K562 (cell line): ENCODE data around the gene DNAAF3. TPM values are rescaled to one million over a fixed set of nuclear protein-coding genes. Genes with fewer than 3 reads are reported as not detected.
A peak's percentile ranks its signal among the peaks of the same experiment; 100 is the strongest.

Source experiments
- BRCA1 ChIP-seq, 2 experiments: fragments of 450-650 bp in 1 of 2; sonication (generic) in 1 of 2; formaldehyde crosslinking in 1 of 2; IDR thresholded peaks; 2 replicates each; pipeline versions ENCODE4 v1.5.0 to v1.6.1; 2017 to 2020; ENCODE audit warnings: mild to moderate bottlenecking in 1 of 2, missing genetic modification reagents in 1 of 2
- CBX1 ChIP-seq: sonication (generic); IDR thresholded peaks from 2 replicates; pipeline ENCODE4 v1.6.1; 2016; ENCODE audit warnings: antibody characterized with exemption, low read depth, mild to moderate bottlenecking
- CBX2 ChIP-seq: fragments of 200-600 bp; sonication (generic); IDR thresholded peaks from one replicate; pipeline ENCODE4 v1.6.1; 2012; ENCODE audit warnings: mild to moderate bottlenecking, low read length, inconsistent platforms; ENCODE audit not compliant: insufficient read depth, poor library complexity, severe bottlenecking
- CGGBP1 ChIP-seq: fragments of 250-450 bp; sonication (Bioruptor Pico); IDR thresholded peaks from 2 replicates; pipeline ENCODE4 v1.9.0; 2021; ENCODE audit warnings: mild to moderate bottlenecking
- DNMT1 ChIP-seq: fragments of 450-650 bp; IDR thresholded peaks from 2 replicates; pipeline ENCODE4 v1.6.1; 2016; ENCODE audit warnings: antibody characterized with exemption, mild to moderate bottlenecking
- ESRRB ChIP-seq: fragments of 250-450 bp; sonication (Bioruptor Pico); IDR thresholded peaks from 2 replicates; pipeline ENCODE4 v1.5.0; 2020; ENCODE audit warnings: mild to moderate bottlenecking, moderate library complexity, borderline replicate concordance
- ETV1 ChIP-seq: fragments of 450-650 bp; conservative IDR thresholded peaks from 2 replicates; pipeline ENCODE4 v1.6.1; 2016; ENCODE audit warnings: missing genetic modification characterization, control low read depth, low read depth, missing compliant biosample characterization
- FIP1L1 ChIP-seq: fragments of 200-400 bp; formaldehyde crosslinking; IDR thresholded peaks from 2 replicates; pipeline ENCODE4 v1.6.1; 2018; ENCODE audit warnings: mild to moderate bottlenecking, low read depth, low read length; ENCODE audit not compliant: poor library complexity, severe bottlenecking
- FOXK2 ChIP-seq, 2 experiments: fragments of 450-650 bp; IDR thresholded peaks in 1 of 2; conservative IDR thresholded peaks in 1 of 2; 2 replicates each; pipeline ENCODE4 v1.6.1; 2016; ENCODE audit warnings: low read depth in 2 of 2, mild to moderate bottlenecking in 1 of 2
- HCFC1 ChIP-seq: IDR thresholded peaks from 2 replicates; pipeline ENCODE4 v1.6.1; 2012; ENCODE audit warnings: low read depth, low read length, improper control_type of control experiment
- KLF6 ChIP-seq: fragments of 250-450 bp; sonication (Bioruptor Pico); IDR thresholded peaks from 2 replicates; pipeline ENCODE4 v1.4.0; 2020; ENCODE audit warnings: mild to moderate bottlenecking, moderate library complexity, borderline replicate concordance
- POLR3G ChIP-seq: IDR thresholded peaks from 2 replicates; pipeline ENCODE4 v1.6.1; 2011; ENCODE audit not compliant: insufficient read length, insufficient replicate concordance; ENCODE audit errors: extremely low read depth
- SIN3B ChIP-seq: fragments of 450-650 bp; IDR thresholded peaks from 2 replicates; pipeline ENCODE4 v1.6.1; 2017; ENCODE audit warnings: low read depth, mild to moderate bottlenecking, moderate library complexity
- SMAD2 ChIP-seq: fragments of 150-350 bp; IDR thresholded peaks from 2 replicates; pipeline ENCODE4 v1.6.1; 2014; ENCODE audit warnings: low read depth, mild to moderate bottlenecking, low read length
- SPI1 ChIP-seq: IDR thresholded peaks from 2 replicates; pipeline ENCODE4 v1.6.1; 2011; ENCODE audit warnings: low read depth, low read length, control low read depth, borderline replicate concordance
- STAT5B ChIP-seq: fragments of 250-450 bp; sonication (Bioruptor Pico); IDR thresholded peaks from 2 replicates; pipeline ENCODE4 v1.8.0; 2021; ENCODE audit warnings: mild to moderate bottlenecking, inconsistent platforms
- ZBTB7A ChIP-seq: IDR thresholded peaks from 2 replicates; pipeline ENCODE4 v1.6.1; 2011; ENCODE audit warnings: low read depth, mild to moderate bottlenecking, low read length, moderate library complexity, borderline replicate concordance; ENCODE audit not compliant: control insufficient read depth
- ZFP30 ChIP-seq: fragments of 250-450 bp; sonication (Bioruptor Pico); IDR thresholded peaks from 2 replicates; pipeline ENCODE4 v1.8.0; 2022; ENCODE audit warnings: moderate library complexity, mild to moderate bottlenecking, inconsistent platforms, borderline replicate concordance
- ZNF354B ChIP-seq: fragments of 250-450 bp; sonication (Bioruptor Pico); IDR thresholded peaks from 2 replicates; pipeline ENCODE4 v1.4.0; 2020
- ZNF561 ChIP-seq: fragments of 450-650 bp; formaldehyde crosslinking; conservative IDR thresholded peaks from 2 replicates; pipeline ENCODE4 v1.4.0; 2020; ENCODE audit warnings: mild to moderate bottlenecking, moderate library complexity
- ZNF586 ChIP-seq: fragments of 450-650 bp; formaldehyde crosslinking; conservative IDR thresholded peaks from 2 replicates; pipeline ENCODE4 v1.4.0; 2020; ENCODE audit warnings: mild to moderate bottlenecking, moderate library complexity
- ZNF589 ChIP-seq: fragments of 200-800 bp; sonication (Bioruptor generic); IDR thresholded peaks from 2 replicates; pipeline ENCODE4 v1.6.1; 2016; ENCODE audit warnings: low read depth, missing genetic modification characterization, missing compliant biosample characterization
- ZNF766 ChIP-seq: fragments of 200-800 bp; sonication (Bioruptor generic); conservative IDR thresholded peaks from 2 replicates; pipeline ENCODE4 v1.6.1; 2016; ENCODE audit warnings: missing genetic modification characterization, missing compliant biosample characterization
- ZNF77 ChIP-seq: fragments of 250-450 bp; sonication (Bioruptor Pico); IDR thresholded peaks from 2 replicates; pipeline ENCODE4 v1.5.0; 2020
- ZNF780A ChIP-seq: fragments of 250-450 bp; sonication (Bioruptor Pico); IDR thresholded peaks from 2 replicates; pipeline ENCODE4 v1.5.0; 2021; ENCODE audit warnings: mild to moderate bottlenecking
- polyA plus RNA-seq, 8 experiments: library from polyadenylated mRNA; depleted of rRNA in 4 of 8; stranded (reverse) in 5 of 8; unstranded in 3 of 8; fragments of >200 nt; fragmentation: Nextera tagmentation in 2 of 8; fragmentation: Illumina TruSeq in 1 of 8; extraction: Ambion mirVana in 2 of 8; extraction: Trizol in 1 of 8; gene quantifications; 2 replicates each; pipeline versions ENCODE4 v1.2.1 to v1.2.3, GENCODE V29; 2011 to 2014; ENCODE audit warnings: inconsistent platforms in 1 of 8, missing spikeins in 1 of 8
- total RNA-seq, 7 experiments: library from RNA; depleted of rRNA in 6 of 7; stranded (reverse); fragments of >200 nt in 6 of 7; fragmentation: Illumina TruSeq in 2 of 7; extraction: Trizol in 2 of 7; gene quantifications; 2 replicates each; pipeline versions ENCODE4 v1.2.1 to v1.2.3, GENCODE V29; 2011 to 2021; ENCODE audit warnings: low replicate concordance in 1 of 7
- TF ChIP-seq, protein P1 (sequence below): fragments of 250-450 bp; sonication (Bioruptor Pico); IDR thresholded peaks from 2 replicates; pipeline ENCODE4 v1.4.0; 2020; ENCODE audit warnings: mild to moderate bottlenecking, moderate library complexity, borderline replicate concordance

Gene DNAAF3
- total and polyA plus RNA-seq, 9 of the 15 experiments (the other 6 are each of a cell fraction or from before 2014, with no cell fraction given) = 21.6 to 61.5 (median 43.0) TPM

DNA sequence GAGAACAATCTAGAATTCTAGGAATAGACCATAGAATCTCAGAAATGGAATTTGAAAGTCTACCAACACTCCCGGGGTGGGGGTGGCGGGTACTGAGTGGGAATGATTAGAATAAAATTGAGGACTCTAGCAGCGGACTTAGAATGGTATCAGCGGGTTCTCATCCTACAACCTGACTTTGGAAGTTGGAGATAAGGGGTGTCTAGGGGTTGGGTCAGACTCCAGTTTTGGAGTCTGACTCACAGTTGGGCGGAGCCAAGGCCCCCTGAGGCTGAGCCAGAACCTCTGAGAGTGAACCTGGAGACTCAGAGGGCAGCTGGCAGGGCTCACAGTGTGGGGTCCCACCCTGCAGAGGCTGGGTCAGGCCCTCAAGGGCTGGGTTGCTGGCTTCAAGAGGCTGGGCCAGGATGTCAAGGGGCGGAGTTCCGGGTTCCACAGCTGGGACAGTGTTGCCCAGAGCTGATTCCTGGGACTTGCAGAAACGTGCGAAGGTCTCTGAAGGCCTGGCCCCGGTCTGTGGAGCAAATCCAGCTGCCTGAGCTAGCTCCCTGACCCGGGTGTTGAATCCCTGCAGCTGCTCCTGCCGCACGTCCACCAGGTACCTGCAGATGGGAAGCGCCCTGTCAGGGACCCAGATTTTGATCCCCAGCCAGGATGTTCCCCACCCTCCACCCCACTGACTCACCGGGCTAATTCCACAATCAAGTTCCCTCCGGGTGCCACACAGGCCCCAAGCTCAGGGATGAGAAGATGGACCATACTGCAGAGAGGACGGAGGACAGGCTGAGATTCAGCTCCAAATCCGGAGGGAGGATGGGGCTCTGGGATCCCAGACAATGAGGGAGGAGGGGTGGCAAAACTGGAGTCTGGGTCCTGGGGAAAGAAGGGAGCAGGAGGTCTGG, 7.3 kb downstream of the DNAAF3 start (continued):
- TF ChIP-seq SMAD2 (no peak), DNMT1 (no peak), FIP1L1 (no peak), ZBTB7A (peak; percentile 83; the same call in 1 of the 2 replicates), CGGBP1 (no peak), CBX1 (peak; percentile 38; the same call in 1 of the 2 replicates), KLF6 (CRISPR knock-in tag) (no peak), ZNF589 (peak; percentile 14; the same call in 1 of the 2 replicates), SIN3B (no peak), ZNF354B (CRISPR knock-in tag) (no peak), ZNF77 (no peak), FOXK2 (conservative IDR thresholded peaks at IDR 0.05 in 1 of 2, IDR thresholded peaks at IDR 0.05 in 1 of 2; ENCODE audit: low read depth in 2 of 2) (no peak), ZNF561 (CRISPR knock-in tag) (no peak), ZFP30 (CRISPR knock-in tag) (no peak), SPI1 (no peak), STAT5B (no peak), ZNF766 (no peak), POLR3G (no peak), CBX2 (no peak), ESRRB (no peak), ETV1 (tag) (no peak), ZNF780A (CRISPR knock-in tag) (no peak), BRCA1 (IDR thresholded peaks at IDR 0.05) (no peak), BRCA1 (CRISPR knock-in tag; IDR thresholded peaks at IDR 0.05) (no peak), HCFC1 (no peak), ZNF586 (CRISPR knock-in tag) (no peak)
- TF ChIP-seq, protein P1, sequence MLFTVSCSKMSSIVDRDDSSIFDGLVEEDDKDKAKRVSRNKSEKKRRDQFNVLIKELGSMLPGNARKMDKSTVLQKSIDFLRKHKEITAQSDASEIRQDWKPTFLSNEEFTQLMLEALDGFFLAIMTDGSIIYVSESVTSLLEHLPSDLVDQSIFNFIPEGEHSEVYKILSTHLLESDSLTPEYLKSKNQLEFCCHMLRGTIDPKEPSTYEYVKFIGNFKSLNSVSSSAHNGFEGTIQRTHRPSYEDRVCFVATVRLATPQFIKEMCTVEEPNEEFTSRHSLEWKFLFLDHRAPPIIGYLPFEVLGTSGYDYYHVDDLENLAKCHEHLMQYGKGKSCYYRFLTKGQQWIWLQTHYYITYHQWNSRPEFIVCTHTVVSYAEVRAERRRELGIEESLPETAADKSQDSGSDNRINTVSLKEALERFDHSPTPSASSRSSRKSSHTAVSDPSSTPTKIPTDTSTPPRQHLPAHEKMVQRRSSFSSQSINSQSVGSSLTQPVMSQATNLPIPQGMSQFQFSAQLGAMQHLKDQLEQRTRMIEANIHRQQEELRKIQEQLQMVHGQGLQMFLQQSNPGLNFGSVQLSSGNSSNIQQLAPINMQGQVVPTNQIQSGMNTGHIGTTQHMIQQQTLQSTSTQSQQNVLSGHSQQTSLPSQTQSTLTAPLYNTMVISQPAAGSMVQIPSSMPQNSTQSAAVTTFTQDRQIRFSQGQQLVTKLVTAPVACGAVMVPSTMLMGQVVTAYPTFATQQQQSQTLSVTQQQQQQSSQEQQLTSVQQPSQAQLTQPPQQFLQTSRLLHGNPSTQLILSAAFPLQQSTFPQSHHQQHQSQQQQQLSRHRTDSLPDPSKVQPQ (CRISPR knock-in tag) = no peak
